ENCODE measurements around the gene PTGFRN. TPM values are rescaled to one million over a fixed set of nuclear protein-coding genes. Genes with fewer than 3 reads are reported as not detected.

The PTGFRN gene
- total RNA-seq, 1 experiment from 2014 or later: 70.9 TPM

DNA sequence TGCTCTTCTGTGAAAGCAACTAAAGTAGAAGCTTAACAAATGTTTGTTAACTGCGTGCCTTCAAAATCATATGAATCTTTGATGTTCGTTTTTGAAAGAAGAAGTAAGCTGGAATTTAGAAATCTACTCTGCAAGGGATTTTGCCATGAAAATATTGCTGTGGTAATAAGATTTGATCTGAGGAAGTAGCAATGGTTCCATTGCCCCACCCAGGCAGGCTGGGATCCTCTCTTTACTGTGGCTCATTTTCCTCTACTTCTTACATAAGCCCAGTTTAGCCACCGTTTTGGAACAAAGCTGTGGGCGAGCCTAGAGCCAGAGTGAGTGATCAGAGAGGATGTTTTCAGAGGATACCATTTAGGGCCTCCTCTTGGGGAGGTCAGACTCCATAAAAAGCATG lies 20.3 kb upstream of the PTGFRN start:
- no peak for DNase-seq (ENCODE audit: low spot score)

DNA sequence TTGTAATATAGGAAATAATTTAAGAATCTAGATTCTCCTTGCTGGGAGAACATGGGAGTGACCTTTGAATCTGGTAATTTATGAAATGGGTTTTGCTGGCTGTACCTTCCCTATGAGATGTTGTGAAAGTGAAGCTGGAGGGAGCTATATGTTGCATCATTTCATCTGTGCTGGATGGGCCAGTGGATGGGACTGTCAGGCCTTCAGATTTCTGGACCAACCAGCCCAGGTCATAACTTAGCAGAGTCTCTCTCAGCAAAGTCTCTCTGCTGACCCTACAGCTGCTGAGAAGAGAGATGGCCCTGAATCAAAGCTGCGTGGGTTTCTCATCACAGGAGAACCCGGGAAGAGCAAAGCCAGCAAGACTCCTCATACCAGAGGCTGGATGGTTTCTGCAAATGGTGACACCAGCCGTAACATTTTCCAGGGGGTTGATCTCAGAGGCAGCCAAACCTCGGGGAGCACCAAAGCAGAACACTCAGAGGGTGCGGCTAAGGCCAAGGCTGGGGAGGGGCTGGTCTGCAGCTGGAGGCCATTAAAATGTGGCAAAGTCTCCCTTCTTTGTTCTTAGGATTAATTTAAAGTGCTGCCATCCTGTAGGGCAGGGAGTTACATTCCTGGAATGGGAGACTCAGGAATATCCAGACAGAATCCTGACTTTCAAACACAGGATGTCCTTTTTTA lies 18.2 kb upstream of the PTGFRN start:
- no peak for DNase-seq (ENCODE audit: low spot score)

DNA sequence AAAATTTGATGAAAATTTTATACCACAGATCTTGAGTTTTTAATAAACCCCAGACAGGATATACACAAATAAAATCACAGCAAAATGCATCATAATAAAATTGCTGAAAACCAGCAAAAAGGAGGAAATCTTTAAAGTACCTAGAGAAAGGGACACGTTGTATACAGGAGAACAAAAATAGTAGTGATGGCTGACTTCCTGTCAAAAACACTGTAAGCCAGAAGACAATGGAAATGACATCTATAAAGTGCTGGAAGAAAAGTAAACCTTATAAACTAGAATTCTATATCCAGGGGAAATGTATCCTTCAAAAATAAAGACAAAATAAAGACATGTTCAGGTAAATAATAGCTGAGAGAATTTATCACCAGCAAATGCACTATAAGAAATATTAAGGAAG lies 14.6 kb upstream of the PTGFRN start:
- no peak for DNase-seq (ENCODE audit: low spot score)

DNA sequence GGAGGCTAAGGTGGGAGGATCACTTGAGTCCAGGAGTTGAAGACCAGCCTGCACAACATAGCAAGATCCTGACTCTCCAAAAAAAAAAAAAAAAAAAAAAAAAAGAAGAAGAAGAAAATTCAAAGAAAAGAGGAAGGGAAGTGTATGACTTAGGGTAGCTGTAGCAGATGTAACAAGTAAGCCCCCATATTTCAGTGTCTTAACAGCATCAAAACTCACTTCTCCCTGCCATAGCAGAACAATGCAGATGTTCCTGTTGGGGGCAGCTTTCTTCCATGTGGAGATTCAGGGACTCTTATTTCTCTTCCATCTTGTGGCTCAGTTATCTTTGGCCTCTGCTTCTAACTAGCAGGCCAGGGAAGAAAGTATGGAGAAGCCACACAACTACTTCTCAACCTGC lies 10.2 kb upstream of the PTGFRN start:
- no peak for DNase-seq (ENCODE audit: low spot score)

DNA sequence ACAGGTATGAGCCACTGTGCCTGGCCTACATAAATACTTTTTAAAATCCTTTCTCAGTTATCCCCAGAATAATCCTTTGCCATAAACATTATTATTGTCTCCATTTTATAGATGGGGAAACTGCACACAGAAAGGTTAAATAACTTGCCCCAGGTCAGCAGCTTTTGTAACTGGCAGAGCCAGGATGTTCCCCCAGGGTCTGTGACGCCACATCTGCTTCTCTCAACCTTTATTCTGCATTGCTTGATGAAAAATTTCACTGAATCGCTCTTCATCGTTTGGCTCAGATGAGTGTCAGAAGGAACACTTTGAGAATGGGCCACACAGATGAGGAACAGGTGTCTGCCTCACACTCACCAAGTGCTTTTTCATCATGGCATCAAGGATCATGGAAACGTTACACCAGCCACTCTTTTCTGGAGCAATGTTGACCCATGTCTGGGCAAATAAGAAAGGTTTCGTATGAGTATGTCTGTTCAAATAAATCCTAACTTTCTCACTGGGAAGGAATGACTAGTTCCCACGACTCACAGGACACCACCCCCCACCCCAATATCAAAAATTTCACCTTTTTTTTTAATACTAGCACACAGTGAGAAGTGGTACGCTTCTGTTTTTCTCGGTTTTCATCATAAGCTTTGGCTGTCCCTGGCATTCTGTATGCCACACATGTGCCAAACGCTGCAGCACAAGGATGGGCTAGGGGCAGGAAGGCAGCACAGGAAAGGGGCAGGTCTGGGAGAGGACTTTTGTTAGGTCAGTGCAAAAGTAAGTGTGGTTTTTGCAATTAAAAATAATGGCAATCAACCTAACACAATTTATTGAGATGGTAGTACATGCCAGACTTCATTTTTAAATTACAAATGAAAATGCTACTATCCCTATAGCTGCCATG lies 9.0 kb upstream of the PTGFRN start:
- no peak for DNase-seq (ENCODE audit: low spot score)

DNA sequence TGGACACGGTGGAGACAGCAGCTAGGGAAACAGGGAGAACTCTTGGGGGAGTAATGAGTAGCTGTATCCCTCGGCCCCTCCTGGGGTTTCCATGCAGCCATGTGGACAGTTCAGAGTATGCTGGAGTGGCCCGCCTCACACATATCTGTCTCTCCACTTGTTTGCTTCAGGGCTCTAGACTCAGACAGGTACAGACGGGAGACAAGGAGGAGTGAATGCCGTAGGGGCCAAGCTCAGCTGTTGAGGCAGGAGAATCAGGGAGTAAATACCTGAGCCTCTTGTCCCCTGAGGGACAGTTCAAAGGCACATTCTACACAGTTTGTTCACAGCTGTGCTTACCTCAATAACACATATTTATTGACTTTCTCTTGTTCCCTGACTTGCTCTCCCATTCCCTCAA lies 7.7 kb upstream of the PTGFRN start:
- DNase-seq (ENCODE audit: low spot score): no peak

DNA sequence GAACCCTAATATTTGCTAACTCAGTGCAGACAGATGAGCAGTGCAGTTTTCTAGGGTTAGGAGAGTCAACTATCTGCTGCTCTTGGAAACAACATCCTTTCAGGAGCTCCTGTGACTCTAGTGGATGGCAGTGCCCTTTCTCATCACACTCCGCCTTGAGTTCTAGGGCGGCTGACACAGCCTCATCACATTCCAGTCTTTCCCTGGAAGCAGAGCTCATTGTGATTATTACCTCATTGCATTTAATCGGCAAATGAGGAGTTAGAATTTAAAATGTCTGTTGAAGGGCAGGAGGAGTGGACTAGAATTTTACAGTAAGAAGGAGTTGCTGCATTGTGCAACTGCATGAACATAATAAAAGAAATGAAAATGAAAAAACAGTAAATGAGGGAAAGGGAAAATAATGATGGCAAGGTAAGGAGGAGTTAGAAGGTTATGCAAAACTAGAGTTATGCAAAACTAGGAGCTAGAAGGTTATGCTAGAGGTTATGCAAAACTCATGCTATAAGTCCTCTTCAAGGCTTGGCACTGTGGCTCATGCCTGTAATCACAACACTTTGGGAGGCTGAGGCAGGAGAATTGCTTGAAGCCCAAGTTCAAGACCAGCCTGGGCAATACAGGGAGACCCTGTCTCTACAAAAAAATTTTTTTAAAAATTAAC lies 6.9 kb upstream of the PTGFRN start:
- no peak for DNase-seq (ENCODE audit: low spot score)

DNA sequence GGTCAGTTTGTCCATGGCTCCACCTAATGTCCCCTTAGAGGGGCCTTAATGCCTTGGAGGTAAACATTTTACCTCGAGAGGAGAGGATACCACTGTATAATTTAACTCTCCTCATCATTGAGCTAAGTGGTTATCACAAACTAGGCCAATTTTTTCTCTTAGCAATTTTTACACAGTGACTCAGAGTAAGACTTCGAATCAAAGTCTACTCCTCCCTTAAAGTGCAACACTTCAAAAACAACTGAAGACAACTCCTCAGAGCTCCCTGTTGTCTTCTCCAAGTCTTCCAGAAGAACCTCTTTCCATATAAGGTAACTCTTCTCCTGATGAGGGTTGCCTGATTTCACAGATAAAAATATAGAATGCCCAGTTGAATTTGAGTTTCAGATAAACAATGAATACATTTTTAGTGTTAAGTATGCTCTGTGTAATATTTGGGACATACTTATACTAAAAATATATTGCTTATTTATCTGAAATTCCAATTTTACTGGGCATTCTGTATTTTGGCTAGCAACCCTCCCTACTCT lies 4.9 kb upstream of the PTGFRN start:
- no peak for DNase-seq (ENCODE audit: low spot score)

DNA sequence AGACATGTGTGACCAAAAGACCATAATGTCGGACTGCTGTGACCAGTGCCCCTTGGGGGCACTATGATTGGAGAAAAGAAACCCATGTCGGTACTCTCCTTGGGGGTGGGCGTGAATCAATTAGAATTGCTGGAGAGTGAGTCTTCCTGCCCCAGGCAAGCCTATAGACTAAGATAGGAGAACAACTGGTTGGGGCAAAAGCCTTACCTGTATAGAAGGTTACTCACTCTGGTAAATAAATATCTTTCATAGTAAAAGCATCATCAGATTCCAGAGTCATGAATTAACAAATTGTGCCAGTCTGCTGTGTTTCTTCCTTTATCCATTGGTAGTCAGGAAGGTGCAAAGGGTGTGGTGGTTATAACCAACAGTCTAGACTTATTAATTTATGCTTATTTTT lies 2.9 kb upstream of the PTGFRN start:
- DNase-seq (ENCODE audit: low spot score): no peak

DNA sequence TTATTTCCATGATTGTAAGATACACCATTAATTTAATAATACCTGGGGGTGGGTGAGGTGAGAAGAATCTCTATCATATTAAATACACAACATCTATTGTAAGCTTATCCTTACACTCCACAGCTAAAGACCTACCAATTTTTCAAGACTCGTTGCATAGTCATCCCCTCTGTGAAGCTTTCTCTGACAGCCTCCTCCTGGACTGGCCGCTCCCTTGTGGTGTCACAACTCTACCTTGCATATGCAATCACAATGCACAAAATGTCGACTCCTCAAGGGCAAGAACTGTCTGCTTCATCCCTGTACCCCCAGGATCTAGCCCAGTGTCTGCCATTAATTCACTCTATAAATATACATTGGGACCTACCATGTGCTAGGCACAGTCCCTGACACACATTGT lies 2.4 kb upstream of the PTGFRN start:
- no peak for DNase-seq (ENCODE audit: low spot score)

DNA sequence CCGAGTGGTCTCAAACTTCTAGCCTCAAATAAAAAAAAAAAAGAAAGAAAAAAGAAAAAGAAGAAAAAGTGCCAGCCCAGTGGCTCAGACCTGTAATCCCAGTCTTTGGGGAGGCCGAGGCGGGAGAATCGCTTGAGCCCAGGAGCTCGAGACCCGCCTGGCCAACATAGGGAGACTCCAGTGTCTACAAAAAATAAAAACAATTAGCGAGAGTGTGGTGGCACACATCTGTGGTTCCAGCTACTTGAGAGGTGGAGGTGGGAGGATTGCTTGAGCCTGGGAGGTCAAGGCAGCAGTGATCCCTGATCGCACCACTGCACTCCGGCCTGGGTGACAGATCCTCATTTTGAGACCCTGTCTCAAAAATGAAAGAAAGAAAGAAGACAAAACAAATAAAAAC lies 1.4 kb upstream of the PTGFRN start:
- no peak for DNase-seq (ENCODE audit: low spot score)

DNA sequence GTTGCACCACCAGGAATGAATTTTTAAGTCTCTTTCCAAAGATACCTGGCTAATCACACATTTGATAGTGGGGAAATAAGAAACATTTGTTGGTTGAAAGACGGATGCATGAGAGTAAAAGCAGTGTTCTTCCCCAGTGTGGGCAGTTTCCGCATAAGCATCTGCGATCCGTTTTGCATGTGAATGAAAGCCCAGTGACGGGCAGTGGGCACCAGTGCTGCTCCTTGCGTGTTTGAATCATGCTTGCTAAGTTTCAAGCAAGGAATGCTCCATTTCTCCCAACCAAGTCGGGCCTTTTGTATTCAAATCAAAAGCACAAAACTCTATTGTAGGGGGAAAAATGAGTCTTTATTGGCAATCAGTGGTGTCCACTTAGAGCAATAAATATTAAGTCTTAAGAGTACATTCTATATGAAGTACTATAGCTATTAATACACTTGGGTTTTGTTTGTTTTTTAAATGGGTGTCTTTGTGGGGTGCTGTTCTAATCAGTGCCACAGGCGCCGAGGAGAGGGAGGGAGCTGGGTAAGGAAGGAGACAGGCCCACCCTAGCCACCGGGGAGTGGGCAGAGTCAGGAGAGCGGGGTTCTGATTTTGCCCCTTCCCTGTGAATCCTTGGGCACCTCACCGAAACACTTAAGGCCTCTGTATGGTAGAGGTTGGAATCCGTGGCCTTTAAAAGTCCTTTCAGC lies 750 bp upstream of the PTGFRN start:
- no peak for DNase-seq (ENCODE audit: low spot score)

DNA sequence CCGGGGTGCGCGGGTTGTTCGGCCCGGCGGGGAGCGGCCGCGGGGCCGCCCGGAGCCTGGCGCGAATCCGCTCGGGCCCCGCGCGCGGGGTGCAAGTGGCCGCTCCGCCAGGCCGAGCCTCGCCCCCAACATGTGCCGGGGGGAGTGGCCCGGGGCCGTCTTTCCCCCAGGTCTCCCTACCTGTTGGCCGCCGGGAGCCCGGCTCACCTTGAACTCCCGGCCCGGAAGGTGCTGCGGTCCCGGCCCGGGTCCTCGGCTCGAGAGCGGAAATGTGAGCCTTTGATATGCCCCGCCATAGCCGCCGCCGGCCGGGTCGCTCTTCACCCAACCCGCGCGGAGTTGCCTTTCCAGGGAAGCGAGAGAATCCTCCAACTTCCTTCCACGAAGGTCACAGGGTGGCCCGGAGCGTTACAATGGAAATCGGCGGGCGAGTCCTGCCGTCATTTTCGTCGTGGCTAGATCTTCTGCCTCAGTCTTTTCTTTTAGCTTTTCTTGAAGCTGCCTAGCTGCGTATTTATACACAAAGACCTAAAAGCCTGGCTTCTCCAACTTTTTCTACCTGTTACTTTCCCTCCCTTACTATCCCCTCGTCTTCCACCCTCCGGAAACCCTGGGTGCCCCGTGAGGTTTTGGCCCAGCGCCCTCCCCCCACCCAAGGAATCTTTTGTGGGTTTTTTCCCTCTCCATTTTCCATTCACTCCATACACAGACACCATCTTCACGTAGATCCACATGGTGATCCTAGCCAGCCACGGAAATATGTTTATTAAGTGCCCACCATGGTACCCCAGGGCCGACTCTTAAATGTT lies 867 bp downstream of the PTGFRN start:
- DNase-seq (ENCODE audit: low spot score): no peak

DNA sequence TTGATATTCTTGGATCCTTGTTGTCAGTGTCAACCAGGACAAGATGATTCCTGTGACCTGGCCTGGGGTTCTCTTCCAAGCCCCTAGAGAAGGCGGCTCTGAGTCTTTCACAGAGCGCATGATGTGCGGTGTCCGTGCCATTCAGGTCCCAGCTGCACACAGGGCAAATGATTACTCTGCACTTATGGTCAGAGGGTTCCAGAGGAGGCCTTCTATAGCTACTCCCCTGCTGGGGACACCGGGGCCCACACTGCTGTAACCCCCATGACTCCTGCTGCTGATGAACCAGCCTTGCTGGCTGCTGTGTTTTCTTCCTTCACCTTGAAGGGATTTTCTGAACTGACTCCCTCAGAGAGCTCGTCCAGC lies 1.5 kb downstream of the PTGFRN start:
- no peak for DNase-seq (ENCODE audit: low spot score)

DNA sequence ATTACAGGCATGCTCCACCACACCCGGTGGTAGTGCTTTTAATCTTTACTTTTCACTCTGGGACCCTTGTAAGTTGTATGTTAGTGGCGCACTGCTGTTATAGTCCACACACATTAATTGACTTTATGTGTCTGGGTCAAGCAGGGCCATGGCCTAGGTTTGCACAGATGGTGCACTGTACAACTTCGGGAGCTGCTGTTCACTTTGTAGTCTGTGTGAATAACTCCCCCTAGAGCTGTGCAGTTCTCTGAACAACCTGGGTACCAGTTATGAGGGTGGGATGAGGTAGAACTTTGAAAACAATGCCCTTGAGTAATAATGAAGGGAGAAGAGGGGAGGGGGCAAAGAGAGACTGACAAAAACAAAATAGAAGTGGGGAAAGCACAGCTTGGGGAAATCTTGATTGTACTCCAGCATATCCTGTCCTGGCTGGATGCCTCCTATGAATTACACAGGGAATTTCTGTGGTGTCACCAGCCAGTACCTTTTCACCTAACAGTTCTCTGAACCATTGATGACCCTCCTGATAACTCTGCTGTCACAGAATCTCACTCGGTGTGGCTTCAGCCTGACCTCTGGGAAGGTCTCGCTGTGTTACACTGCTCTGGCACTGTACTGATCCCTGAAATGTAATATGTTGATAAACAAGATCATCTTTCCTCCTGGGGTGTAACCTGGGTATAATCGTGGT lies 2.2 kb downstream of the PTGFRN start:
- no peak for DNase-seq (ENCODE audit: low spot score)

DNA sequence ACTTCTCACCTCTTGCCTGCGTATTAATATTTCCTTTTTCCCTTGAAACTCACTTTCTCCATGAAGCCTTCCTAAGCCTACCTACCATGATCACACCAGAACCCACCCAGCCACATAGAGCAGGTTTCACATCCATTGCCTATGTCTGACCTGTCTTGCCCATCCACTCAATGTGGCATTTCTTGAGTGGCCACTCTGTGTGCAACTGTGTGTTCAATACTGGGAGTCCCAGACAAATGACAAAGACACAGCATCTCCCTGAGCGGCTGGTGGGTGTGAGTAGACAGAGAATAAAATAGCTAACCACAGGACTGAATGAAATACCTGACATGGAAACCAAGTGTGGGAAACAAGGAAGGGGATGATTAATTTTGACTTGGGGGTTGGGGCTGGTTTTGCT lies 3.1 kb downstream of the PTGFRN start:
- DNase-seq (ENCODE audit: low spot score): no peak

DNA sequence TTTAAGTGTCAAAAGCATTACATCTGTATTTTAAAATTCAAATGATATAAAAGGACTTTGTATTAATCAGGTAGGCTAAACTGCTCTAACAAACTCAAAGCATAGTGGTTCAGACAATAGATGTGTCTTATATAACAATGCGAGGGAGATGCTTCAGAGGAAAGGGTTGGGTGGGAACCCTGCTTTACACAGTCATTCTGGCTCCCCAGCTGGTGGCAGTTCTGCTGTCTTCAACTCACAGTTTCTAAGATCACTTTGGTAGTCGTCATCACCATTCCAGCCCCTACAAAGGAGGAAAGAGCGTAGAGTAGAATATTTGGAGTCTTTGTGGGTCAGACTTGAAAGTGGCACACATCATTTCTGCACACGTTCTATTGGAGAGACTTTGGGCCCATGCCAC lies 4.2 kb downstream of the PTGFRN start:
- DNase-seq (ENCODE audit: low spot score): no peak

DNA sequence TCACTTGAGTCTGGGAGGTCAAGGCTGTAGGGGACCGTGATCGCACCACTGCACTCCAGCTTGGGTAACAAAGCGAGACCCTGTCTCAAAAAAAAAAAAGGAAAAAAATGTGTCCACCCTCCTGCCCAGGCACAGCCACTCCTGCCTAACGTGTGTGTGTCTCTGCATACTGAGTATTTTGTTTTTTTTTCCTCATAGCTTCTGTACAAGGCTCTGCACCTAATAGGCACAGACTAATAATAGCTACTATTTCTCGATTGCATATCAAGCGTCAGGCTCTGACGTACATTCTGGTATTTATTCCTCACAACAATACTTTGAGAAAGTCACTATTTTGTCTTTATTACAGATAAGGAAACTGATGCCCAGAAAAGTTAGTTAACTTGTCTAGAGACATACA lies 5.0 kb downstream of the PTGFRN start:
- DNase-seq (ENCODE audit: low spot score): no peak

DNA sequence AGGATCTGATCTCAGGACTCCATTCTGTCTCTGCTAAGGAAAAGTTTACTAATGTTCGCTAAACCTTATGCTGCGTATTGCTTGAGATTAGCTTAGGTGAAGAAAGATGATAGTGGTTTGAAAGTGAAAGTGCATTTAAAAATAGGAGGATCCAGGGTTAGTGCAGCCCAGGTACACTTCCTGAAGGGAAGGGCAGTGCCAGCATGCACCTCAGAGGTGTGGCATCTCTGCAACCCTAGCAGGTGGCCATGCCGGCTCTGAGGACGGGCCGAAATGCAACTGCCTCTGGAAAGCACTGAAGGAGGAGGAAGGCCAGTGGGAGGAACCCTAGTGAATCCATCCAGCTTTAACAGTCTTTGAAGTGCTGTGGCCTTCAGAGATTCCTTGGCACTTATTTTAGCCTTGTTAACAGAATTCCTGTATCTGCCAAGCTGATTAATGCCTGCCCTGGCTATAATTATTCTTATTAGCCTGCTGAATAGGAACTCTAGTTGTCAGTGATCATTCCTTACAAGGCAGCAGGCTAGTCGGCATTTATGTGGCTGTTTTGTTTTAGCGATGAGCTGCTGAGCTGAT lies 5.5 kb downstream of the PTGFRN start:
- no peak for DNase-seq (ENCODE audit: low spot score)

DNA sequence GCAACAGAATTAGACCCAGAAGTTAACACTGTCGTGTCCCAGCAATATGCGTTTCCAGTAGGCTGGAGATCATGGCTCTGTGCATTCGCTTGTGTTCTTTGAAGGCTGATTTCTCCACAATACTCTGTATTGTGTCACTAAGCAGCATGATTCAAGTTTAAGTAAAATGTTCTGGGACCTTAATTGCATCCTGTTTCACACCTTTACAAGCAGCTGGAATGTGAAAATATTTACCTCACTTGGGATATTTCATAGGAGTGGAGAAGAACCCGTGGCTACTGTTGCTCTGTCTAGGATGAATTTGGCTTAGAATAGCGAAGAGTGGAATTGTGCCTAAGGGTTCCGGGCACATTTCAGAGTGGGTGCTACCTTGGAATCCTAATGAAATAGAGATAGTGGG lies 6.3 kb downstream of the PTGFRN start:
- DNase-seq (ENCODE audit: low spot score): no peak
